ENCODE data around the gene FAM107A.

The FAM107A gene

GRCh38 chr3:58519668-58520402, 57.4 kb downstream of the FAM107A start:
- H3K36me3 ChIP-seq (replicated peaks), result no peaks in the 10 kb centered on the region
- in situ Hi-C loops (cut with HindIII; ENCODE audit: low pct_ligation_motif_present, low sequenced_read_pairs), result no loop called here
- TF ChIP-seq CTCF (IDR thresholded peaks at IDR 0.05; ENCODE audit: low read depth, low read length, missing control alignments), result no peak
- no peak overlapping the region for H3K4me3 ChIP-seq (ENCODE audit: low read depth, low read length)
- H3K27me3 ChIP-seq (replicated peaks), result no peaks in the 10 kb centered on the region
- no peak for DNase-seq
- no peak overlapping the region for H3K27ac ChIP-seq

GRCh38 chr3:58518291-58518789, 58.9 kb downstream of the FAM107A start:
- in situ Hi-C loops (cut with HindIII; ENCODE audit: low pct_ligation_motif_present, low sequenced_read_pairs), result no loop called here
- TF ChIP-seq CTCF (IDR thresholded peaks at IDR 0.05; ENCODE audit: low read depth, low read length, missing control alignments), result no peak
- H3K36me3 ChIP-seq (replicated peaks), result no peaks in the 10 kb centered on the region
- H3K27me3 ChIP-seq (replicated peaks), result no peaks in the 10 kb centered on the region
- no peak for DNase-seq
- H3K27ac ChIP-seq, result no peak overlapping the region
- no peak overlapping the region for H3K4me3 ChIP-seq (ENCODE audit: low read depth, low read length)

GRCh38 chr3:58514405-58514804, 62.8 kb downstream of the FAM107A start:
- Histone ChIP-seq H3K4me3 (ENCODE audit: low read depth, low read length) (no peak overlapping the region), H3K27ac (no peak overlapping the region), H3K36me3 (replicated peaks) (no peaks in the 10 kb centered on the region), H3K27me3 (replicated peaks) (no peaks in the 10 kb centered on the region)
- DNase-seq, result no peak
- TF ChIP-seq CTCF (IDR thresholded peaks at IDR 0.05; ENCODE audit: low read depth, low read length, missing control alignments), result no peak
- in situ Hi-C loops (cut with HindIII; ENCODE audit: low pct_ligation_motif_present, low sequenced_read_pairs), result no loop called here
